GM21737 (cell line): ENCODE results near the gene GOT2.
A peak's percentile ranks its signal among the peaks of the same experiment; 100 is the strongest.
"Not testable (repeated sequence)": the region's sequence is repeated elsewhere in the genome, so short reads cannot be mapped to it uniquely, and the experiment has no call there.

ENCODE experiments used
- ATAC-seq: cut with Tn5 transposase; IDR thresholded peaks from one replicate; pipeline ENCODE4 v1.9.1; 2021; ENCODE audit warnings: mild to moderate bottlenecking, moderate library complexity; ENCODE audit not compliant: unreplicated experiment

Gene GOT2

GRCh38 chr16:58723109-58723508 lies 11.0 kb downstream of the GOT2 start:
- no peak for ATAC-seq

GRCh38 chr16:58717994-58718393 lies 16.1 kb downstream of the GOT2 start:
- ATAC-seq, result no peak

GRCh38 chr16:58716468-58716867 lies 17.6 kb downstream of the GOT2 start:
- no peak for ATAC-seq

GRCh38 chr16:58713742-58714141 lies 20.4 kb downstream of the GOT2 start:
- ATAC-seq, result no peak

- ATAC-seq, result no peak
These were observed 24.8 kb downstream of the GOT2 start for GRCh38 chr16:58709333-58709732.

GRCh38 chr16:58699151-58699550 lies 35.0 kb downstream of the GOT2 start:
- ATAC-seq, result no peak

GRCh38 chr16:58695368-58695767 lies 38.7 kb downstream of the GOT2 start:
- no peak for ATAC-seq

- no peak for ATAC-seq
These were observed 41.7 kb downstream of the GOT2 start for GRCh38 chr16:58692450-58692849.

- ATAC-seq, result not testable (repeated sequence)
These were observed 47.0 kb downstream of the GOT2 start for GRCh38 chr16:58686985-58687706.

GRCh38 chr16:58685084-58685449 lies 49.0 kb downstream of the GOT2 start:
- ATAC-seq, result no peak

- peak; percentile 96 for ATAC-seq
These were observed 49.6 kb downstream of the GOT2 start, which contains the start of gene SLC38A7 for GRCh38 chr16:58684354-58685083. TSS of gene SLC38A7 (minus strand) at chr16:58684770. CDS start at chr16:58680126, 4,644 bp downstream.

GRCh38 chr16:58684001-58684353 lies 50.1 kb downstream of the GOT2 start:
- ATAC-seq, result no peak

- ATAC-seq, result no peak
These were observed 54.4 kb downstream of the GOT2 start for GRCh38 chr16:58679763-58680162.

GRCh38 chr16:58678716-58679115 lies 55.4 kb downstream of the GOT2 start:
- ATAC-seq, result no peak

- no peak for ATAC-seq
These were observed 55.8 kb downstream of the GOT2 start for GRCh38 chr16:58678269-58678668.

- ATAC-seq, result no peak
These were observed 63.1 kb downstream of the GOT2 start for GRCh38 chr16:58670946-58671583.

- no peak for ATAC-seq
These were observed 63.9 kb downstream of the GOT2 start for GRCh38 chr16:58670177-58670576.

GRCh38 chr16:58665200-58665599 lies 68.9 kb downstream of the GOT2 start:
- no peak for ATAC-seq

- peak; percentile 62 for ATAC-seq
These were observed 72.8 kb downstream of the GOT2 start for GRCh38 chr16:58661199-58661830.

GRCh38 chr16:58659911-58660310 lies 74.2 kb downstream of the GOT2 start:
- ATAC-seq, result not testable (repeated sequence)

- ATAC-seq, result no peak
These were observed 75.3 kb downstream of the GOT2 start for GRCh38 chr16:58658796-58659211.
